ENCODE measurements around the gene KLF13.
A peak's percentile ranks its signal among the peaks of the same experiment; 100 is the strongest.

Gene KLF13

DNA sequence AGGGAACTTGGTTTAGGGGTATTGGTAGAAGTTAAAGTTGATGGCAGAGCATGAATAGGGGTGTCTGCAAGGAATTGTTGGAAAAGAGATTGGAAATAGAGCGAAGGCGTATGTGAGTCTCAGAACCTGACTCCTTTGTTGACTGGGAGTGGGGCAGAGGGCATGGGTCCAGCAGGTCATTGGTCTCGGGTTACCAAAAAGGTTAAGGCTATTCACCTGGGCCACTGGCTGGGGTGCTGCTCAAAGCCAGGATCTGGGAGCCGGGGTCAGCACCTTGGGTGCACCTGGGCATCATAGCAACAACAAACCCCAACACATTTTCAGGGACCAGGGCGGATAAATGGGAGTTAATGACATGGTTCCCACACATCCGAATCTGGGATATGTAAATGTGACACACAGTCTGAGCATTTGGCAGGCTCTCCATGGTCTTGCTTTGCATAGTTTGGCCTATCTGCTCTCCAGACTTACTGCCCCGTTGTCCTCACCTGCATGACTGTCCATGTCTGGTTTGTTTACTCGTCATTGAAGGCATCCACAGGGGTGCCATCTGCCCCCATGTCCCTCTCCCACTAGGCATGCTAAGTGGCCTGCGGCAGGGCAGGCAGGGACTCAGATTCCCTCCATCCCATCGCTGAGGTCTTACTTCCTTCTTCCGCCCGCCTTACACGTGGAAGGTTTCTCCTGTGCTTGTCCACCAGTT, 10.1 kb downstream of the KLF13 start:
- no peak overlapping the region for H3K4me3 ChIP-seq (replicated peaks in 1 of 2; ENCODE audit: low read depth in 2 of 2, low read length in 2 of 2)
- no peak for TF ChIP-seq CTCF (IDR thresholded peaks at IDR 0.05; ENCODE audit: low read depth, low read length)
- DNase-seq (ENCODE audit: low read depth in 2 of 2): no peak

GRCh38 chr15:31337352-31338031, 10.9 kb downstream of the KLF13 start:
- H3K4me3 ChIP-seq (replicated peaks in 1 of 2; ENCODE audit: low read depth in 2 of 2, low read length in 2 of 2): no peak overlapping the region
- no peak for TF ChIP-seq CTCF (IDR thresholded peaks at IDR 0.05; ENCODE audit: low read depth, low read length)

GRCh38 chr15:31338318-31338878, 11.8 kb downstream of the KLF13 start:
- peak; percentile 31 to 39 for DNase-seq (ENCODE audit: low read depth in 2 of 2)
- no peak for TF ChIP-seq CTCF (IDR thresholded peaks at IDR 0.05; ENCODE audit: low read depth, low read length)
- H3K4me3 ChIP-seq (replicated peaks in 1 of 2; ENCODE audit: low read depth in 2 of 2, low read length in 2 of 2): no peak overlapping the region

More at GRCh38 chr15:31337352-31338031, 10.9 kb downstream of the KLF13 start:
- DNase-seq (ENCODE audit: low read depth in 2 of 2): no peak

GRCh38 chr15:31338879-31339557, 12.4 kb downstream of the KLF13 start:
- peak; percentile 90 to 91 for DNase-seq (ENCODE audit: low read depth in 2 of 2)
- no peak overlapping the region for H3K4me3 ChIP-seq (replicated peaks in 1 of 2; ENCODE audit: low read depth in 2 of 2, low read length in 2 of 2)
- TF ChIP-seq CTCF (IDR thresholded peaks at IDR 0.05; ENCODE audit: low read depth, low read length): no peak

DNA sequence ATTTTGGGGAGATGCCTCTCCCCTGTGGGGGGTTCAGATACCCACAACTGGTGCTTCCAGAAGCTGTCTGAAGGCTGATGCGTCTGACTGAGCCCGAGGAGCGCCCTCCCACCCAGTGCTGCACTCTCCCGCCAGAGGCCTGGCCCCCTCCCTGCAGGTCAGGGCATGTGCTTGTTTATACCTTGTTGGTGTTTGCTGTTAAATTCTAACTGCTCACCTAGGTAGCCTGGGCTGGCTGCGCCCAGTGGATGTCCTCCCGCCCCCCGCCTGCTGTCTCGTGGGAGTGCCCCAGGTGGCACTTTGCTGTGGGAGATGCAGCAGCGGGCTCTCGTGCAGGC, 12.9 kb downstream of the KLF13 start:
- DNase-seq (ENCODE audit: low read depth in 2 of 2): no peak
- no peak for TF ChIP-seq CTCF (IDR thresholded peaks at IDR 0.05; ENCODE audit: low read depth, low read length)

GRCh38 chr15:31340047-31340446, 13.4 kb downstream of the KLF13 start:
- TF ChIP-seq CTCF (IDR thresholded peaks at IDR 0.05; ENCODE audit: low read depth, low read length): no peak
- no peak overlapping the region for H3K4me3 ChIP-seq (replicated peaks in 1 of 2; ENCODE audit: low read depth in 2 of 2, low read length in 2 of 2)
- no peak for DNase-seq (ENCODE audit: low read depth in 2 of 2)

More for the DNA sequence above, 12.9 kb downstream of the KLF13 start:
- H3K4me3 ChIP-seq (replicated peaks in 1 of 2; ENCODE audit: low read depth in 2 of 2, low read length in 2 of 2): no peak overlapping the region
